Spinal cord (tissue), 10 donors: Measurements from ENCODE around the gene ATF7IP2. TPM values are rescaled to one million over a fixed set of nuclear protein-coding genes. Genes with fewer than 3 reads are reported as not detected.
"Not testable (repeated sequence)": the region's sequence is repeated elsewhere in the genome, so short reads cannot be mapped to it uniquely, and the experiment has no call there.

Experiments used
- DNase-seq, 6 donors: peaks; one replicate each; pipeline versions ENCODE4 v3.0.0 to v3.0.0-alpha.2; 2013 to 2015; ENCODE audit warnings: low spot score in 6 of 6, low read depth in 4 of 6
- H3K27ac ChIP-seq: one replicate; pipeline ENCODE4 v1.5.1; 2013; ENCODE audit warnings: low read depth, low read length, control low read depth
- H3K27me3 ChIP-seq: one replicate; pipeline ENCODE4 v1.6.1; 2013; ENCODE audit warnings: low read length; ENCODE audit not compliant: control insufficient read depth, insufficient read depth
- H3K36me3 ChIP-seq: one replicate; pipeline ENCODE4 v1.6.1; 2013; ENCODE audit warnings: low read length; ENCODE audit not compliant: control insufficient read depth, insufficient read depth
- H3K4me1 ChIP-seq: one replicate; pipeline ENCODE4 v1.6.1; 2013; ENCODE audit warnings: low read length; ENCODE audit not compliant: control insufficient read depth, insufficient read depth
- H3K4me3 ChIP-seq: one replicate; pipeline ENCODE4 v1.5.1; 2013; ENCODE audit warnings: low read depth, low read length, control low read depth
- H3K9me3 ChIP-seq: one replicate; pipeline ENCODE4 v1.6.1; 2013; ENCODE audit warnings: low read length; ENCODE audit not compliant: control insufficient read depth, insufficient read depth
- WGBS: methylation state at CpG from one replicate; pipeline ENCODE4 v1.1.5; 2013; ENCODE audit warnings: missing lambda C conversion rate; ENCODE audit not compliant: insufficient coverage; 5-methylcytosine and 5-hydroxymethylcytosine counted together
- long read RNA-seq, 4 donors: transcript quantifications; one replicate each; lab custom pipeline, GENCODE V29; 2026
- polyA plus RNA-seq, 2 donors: library from polyadenylated mRNA; unstranded; fragments of 120-200 nt; gene quantifications; one replicate each; pipeline ENCODE4 v1.2.1, GENCODE V29; 2013; ENCODE audit not compliant: insufficient read length in 2 of 2
- total RNA-seq, 2 donors: library from RNA; depleted of rRNA in 1 of 2; stranded (reverse); fragments of 120-200 nt in 1 of 2; fragments of >200 nt in 1 of 2; gene quantifications; one replicate each; pipeline versions ENCODE4 v1.2.3 to v1.2.4, GENCODE V29; 2013 to 2014
- donor health status: healthy.

ATF7IP2 gene, protein sequence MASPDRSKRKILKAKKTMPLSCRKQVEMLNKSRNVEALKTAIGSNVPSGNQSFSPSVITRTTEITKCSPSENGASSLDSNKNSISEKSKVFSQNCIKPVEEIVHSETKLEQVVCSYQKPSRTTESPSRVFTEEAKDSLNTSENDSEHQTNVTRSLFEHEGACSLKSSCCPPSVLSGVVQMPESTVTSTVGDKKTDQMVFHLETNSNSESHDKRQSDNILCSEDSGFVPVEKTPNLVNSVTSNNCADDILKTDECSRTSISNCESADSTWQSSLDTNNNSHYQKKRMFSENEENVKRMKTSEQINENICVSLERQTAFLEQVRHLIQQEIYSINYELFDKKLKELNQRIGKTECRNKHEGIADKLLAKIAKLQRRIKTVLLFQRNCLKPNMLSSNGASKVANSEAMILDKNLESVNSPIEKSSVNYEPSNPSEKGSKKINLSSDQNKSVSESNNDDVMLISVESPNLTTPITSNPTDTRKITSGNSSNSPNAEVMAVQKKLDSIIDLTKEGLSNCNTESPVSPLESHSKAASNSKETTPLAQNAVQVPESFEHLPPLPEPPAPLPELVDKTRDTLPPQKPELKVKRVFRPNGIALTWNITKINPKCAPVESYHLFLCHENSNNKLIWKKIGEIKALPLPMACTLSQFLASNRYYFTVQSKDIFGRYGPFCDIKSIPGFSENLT
- total RNA-seq = 10 to 100 TPM; 12.3 to 16.9 TPM
- 10 to 100 TPM; 10.4 to 15.6 TPM for polyA plus RNA-seq
- long read RNA-seq, donor 1, partial matches to known transcripts = 0 of 7 reads
- long read RNA-seq, donor 1, other reads (novel, unspliced or antisense) = 0 of 7 reads
- long read RNA-seq, donor 2, partial matches to known transcripts = 0 of 2 reads
- long read RNA-seq, donor 2, other reads (novel, unspliced or antisense) = 0 of 2 reads
- long read RNA-seq, donor 3 = 0 reads
- long read RNA-seq, donor 4, transcript ATF7IP2-214 (3 exons, 576 nt) = major isoform, 5 of 7 reads
- long read RNA-seq, donor 4, partial matches to known transcripts = 0 of 7 reads
- long read RNA-seq, donor 4, other reads (novel, unspliced or antisense) = 0 of 7 reads

DNA sequence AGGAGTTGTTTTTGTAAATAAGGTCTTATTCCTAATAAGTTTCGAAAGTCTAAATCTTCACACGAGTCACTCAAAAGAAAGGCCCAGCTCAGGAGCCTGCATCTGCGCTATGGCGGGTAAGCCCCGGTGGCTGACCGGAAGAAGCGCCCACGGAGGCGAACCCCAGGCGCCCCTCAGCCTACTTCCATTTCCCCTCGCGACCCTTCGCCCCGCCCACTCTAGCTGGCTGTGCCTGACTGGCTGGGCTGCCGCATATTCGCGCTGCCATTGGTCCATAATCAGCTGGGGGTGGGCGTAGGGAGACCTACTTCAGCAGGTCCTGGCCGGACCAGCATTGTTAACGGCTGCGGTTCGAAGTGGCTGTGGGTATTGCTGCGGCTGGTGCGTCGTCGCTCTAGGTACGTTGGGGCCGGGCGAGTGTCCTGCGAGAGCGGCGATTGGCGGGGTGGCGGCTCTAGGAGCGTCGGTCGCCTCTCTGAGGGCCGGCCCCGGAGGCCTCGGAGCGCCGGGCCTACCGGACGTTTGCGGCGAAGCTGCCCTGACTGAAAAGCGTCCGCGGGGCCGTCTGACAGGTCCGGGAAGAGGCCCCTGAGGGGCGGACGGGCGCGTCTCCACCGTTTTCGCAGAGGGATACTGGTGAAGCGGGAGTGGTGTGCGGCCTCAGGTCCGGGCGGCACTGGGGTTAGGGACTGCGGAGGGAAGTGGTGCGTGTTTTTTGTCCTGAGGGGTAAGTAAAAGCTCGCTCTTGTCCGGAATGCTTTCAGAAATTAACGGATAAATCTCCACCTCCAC, at the start of gene ATF7IP2:
ATF7IP2 (plus strand) TSS at position 337 of the 792 bp plus-strand sequence. CDS start 44,560 bp downstream, outside the sequence.
- Histone ChIP-seq H3K9me3 (no peaks in the 10 kb centered on the region), H3K36me3 (no peaks in the 10 kb centered on the region), H3K27me3 (no peaks in the 10 kb centered on the region), H3K4me3 (peak within 1 kb of the TSS; percentile 69), H3K4me1 (peaks cover 3% of the 10 kb centered on the region), H3K27ac (peak within 1 kb of the TSS; percentile 67)
- DNase-seq = peak; percentile 67 to 96 (median 80)
- WGBS = 2% methylated on average over 56 of the region's 66 CpGs

DNA sequence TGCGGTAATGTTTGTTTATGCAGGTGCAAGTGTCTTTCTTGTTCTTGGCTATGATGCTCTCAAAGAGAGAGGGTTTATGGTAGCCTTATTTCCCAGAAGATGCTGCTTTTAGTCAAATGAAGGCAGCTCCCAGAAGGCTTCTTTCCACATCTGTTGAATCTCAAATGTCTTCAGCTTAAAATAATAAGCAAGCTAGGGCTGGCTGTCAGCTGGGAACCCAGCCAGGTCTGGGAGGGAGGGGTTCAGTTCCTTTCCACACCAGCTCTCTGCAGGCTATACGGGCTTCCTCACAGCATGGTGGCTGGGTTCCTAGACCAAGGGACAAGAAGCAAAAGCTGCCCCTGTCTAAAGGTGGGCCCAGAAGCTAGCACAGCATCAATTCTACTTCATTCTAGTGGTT, 47.4 kb upstream of the ATF7IP2 start:
- peak in 4 of 6 donors; percentile 7 to 63 (median 33) for DNase-seq
- Histone ChIP-seq H3K4me1 (no peaks in the 10 kb centered on the region), H3K27ac (no peak overlapping the region), H3K9me3 (peaks cover 8% of the 10 kb centered on the region), H3K36me3 (no peaks in the 10 kb centered on the region), H3K27me3 (no peaks in the 10 kb centered on the region), H3K4me3 (no peak overlapping the region)
- 67% methylated on average over 1 of the region's 2 CpGs for WGBS

DNA sequence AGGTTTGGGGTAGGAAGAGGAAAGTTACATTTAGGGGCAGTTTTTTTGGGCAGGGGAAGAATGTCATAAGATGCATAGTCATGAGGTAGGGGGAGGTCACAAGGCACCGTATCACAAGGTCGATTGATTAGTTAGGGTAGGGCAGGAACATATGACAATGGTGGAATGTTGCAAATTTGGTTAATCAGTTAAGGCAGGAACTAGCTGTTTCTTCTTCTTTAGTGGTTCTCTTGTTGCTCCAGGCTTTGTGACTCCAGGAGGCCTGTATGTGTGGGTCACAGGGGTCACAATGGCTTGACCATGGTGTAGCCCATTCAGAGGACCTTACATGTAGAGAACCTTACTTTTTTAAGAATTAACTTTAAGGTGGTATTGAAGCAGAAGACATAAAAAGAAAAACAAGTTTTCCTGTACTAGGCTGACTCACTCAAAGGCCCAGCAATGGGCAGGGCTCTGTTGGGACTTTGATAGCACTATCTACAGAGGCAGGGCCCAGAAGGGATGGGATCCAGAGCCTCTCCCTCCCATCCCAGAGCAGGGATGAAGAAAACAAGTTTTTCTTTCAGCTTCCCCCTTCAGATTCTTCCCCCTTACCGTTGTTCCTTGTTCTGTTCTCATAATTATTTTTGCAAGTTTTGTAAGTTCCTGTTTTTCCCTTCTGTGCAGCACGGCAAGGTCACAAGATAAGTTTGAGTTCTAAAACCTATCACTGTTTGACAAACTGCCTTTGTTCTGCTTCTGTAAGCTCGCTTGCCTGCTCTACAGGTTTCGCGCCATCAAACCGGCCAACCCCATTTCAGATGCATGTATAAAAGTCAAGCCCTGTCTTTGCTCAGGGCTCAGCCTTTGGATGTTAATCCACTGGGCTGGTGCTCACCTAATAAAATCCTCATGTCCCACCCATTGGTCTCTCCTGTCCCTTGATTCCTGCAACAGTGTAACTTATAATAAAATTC, 45.8 kb upstream of the ATF7IP2 start:
- no peaks in the 10 kb centered on the region for H3K27me3 ChIP-seq
- peaks cover 8% of the 10 kb centered on the region for H3K9me3 ChIP-seq
- no peak for DNase-seq
- no peak overlapping the region for H3K27ac ChIP-seq
- WGBS = 85% methylated on average over 7 of the region's 8 CpGs
- no peaks in the 10 kb centered on the region for H3K4me1 ChIP-seq
- H3K36me3 ChIP-seq = no peaks in the 10 kb centered on the region
- H3K4me3 ChIP-seq = no peak overlapping the region

DNA sequence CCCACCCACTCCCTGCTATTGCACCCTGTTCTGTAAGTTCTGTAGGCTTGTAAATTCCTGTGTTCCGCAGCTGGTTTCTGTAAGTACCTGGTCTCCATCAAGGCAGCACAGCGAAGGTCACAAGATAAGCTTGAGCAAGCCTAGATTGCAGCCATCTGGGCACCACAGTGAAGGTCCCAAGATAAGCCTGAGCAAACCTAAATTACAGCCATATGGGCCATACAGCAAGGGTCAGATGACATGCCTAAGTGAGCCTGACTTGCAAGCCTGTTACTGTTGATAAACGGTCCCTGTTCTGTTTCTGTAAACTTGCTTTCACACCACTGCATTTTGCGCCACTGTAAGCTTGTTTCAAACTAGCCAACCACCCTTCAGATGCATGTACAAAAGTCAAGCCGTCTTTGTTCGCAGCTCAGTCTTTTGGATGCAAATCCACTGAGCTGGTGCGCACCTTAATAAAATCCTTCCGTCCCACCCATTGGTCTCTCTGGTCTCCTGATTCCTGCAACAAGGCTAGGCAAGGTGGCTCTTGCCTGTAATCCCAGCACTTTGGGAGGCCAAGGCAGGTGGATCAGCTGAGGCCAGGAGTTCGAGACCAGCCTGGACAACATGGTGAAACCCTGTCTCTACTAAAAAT, 42.6 kb upstream of the ATF7IP2 start:
- no peaks in the 10 kb centered on the region for H3K4me1 ChIP-seq
- H3K36me3 ChIP-seq = no peaks in the 10 kb centered on the region
- no peaks in the 10 kb centered on the region for H3K27me3 ChIP-seq
- DNase-seq = no peak
- no peak overlapping the region for H3K4me3 ChIP-seq
- H3K9me3 ChIP-seq = peaks cover 8% of the 10 kb centered on the region
- WGBS = 79% methylated on average over 8 of the region's 9 CpGs
- no peak overlapping the region for H3K27ac ChIP-seq

DNA sequence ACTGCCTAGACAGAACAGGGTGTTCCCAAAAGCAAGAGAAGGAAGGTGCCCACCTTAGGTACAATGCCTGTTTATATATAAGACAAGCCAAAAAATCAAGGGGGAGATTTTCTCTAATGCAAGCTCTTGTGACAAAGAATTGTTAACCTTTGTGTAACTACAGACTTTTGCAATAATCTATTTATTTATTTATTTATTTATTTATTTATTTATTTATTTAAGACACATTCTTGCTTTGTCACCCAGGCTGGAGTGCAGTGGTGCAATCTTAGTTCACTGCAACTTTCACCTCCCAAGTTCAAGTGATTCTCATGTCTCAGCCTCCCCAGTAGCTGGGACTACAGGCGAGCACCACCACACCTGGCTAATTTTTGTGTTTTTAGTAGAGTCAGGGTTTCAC, 41.2 kb upstream of the ATF7IP2 start:
- H3K4me3 ChIP-seq, H3K4me1 ChIP-seq, H3K36me3 ChIP-seq, DNase-seq, H3K9me3 ChIP-seq, H3K27me3 ChIP-seq, H3K27ac ChIP-seq: not testable (repeated sequence)
- no CpG with 5 or more reads among the region's 1 CpG for WGBS

DNA sequence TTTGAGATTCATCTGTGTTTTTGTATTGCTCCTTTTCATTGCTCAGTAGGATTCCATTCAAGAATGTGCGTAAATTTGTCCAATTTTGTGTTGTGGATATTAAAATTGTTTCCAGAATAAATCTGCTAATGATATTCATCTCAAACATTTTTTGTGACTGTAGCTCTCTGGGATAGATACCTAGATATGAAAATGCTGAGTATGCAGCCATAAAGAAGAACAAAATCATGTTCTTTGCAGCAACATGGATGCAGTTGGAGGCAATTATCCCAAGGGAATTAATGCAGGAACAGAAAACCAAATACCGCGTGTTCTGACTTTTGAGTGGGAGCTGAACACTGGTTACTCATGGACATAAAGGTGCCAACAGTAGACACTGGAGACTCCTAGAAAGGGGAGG, 40.2 kb upstream of the ATF7IP2 start:
- Histone ChIP-seq H3K9me3 (peaks cover 3% of the 10 kb centered on the region), H3K27ac (no peak overlapping the region), H3K27me3 (no peaks in the 10 kb centered on the region), H3K4me1 (no peaks in the 10 kb centered on the region), H3K36me3 (no peaks in the 10 kb centered on the region), H3K4me3 (no peak overlapping the region)
- no peak for DNase-seq
- WGBS = 95% methylated on average over 2 of the region's 3 CpGs

DNA sequence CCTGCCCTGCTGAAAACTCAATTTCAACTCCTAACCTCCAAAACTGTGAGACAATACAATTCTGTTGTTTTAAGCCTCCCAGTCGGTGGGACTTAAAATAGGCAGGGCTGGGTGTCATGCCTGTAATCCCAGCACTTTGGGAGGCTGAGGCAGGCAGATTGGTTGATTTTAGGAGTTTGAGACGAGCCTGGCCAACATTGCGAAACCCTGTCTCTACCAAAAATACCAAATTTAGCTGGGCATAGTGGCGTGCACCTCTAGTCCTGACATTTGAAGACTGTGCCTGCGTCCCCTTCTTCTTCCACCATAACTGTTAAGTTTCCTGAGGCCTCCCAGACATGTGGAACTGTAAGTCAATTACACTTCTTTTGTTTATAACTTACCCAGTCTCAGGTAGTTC, 36.0 kb upstream of the ATF7IP2 start:
- no peaks in the 10 kb centered on the region for H3K4me1 ChIP-seq
- no peak overlapping the region for H3K27ac ChIP-seq
- H3K36me3 ChIP-seq = no peaks in the 10 kb centered on the region
- no peaks in the 10 kb centered on the region for H3K27me3 ChIP-seq
- WGBS = 83% methylated on average over 4 of the region's 5 CpGs
- DNase-seq = no peak
- no peak overlapping the region for H3K4me3 ChIP-seq
- H3K9me3 ChIP-seq = no peaks in the 10 kb centered on the region

DNA sequence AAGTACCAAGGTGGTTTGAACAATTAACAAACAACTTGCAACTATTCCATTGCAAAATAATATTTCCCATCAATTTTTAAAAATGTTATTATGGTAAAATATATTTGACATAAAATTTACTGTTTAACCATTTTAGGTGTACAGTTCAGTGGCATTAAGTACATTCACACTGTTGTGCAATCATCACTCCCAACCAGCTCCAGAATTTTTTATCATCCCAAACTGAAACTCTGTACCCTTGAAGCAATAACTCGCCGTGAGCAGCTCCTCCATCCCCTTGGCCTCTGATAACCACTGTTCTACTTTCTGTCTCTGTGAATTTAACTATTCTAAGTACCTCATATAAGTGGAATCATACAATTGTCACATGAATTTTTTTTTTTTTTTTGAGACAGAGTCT, 33.6 kb upstream of the ATF7IP2 start:
- Histone ChIP-seq H3K27me3 (no peaks in the 10 kb centered on the region), H3K27ac (no peak overlapping the region), H3K36me3 (no peaks in the 10 kb centered on the region), H3K9me3 (no peaks in the 10 kb centered on the region), H3K4me1 (no peaks in the 10 kb centered on the region), H3K4me3 (no peak overlapping the region)
- DNase-seq = no peak
- no CpG with 5 or more reads among the region's 2 CpGs for WGBS
